Caco-2 (cell line): ENCODE results near the gene IL2RG. TPM values are rescaled to one million over a fixed set of nuclear protein-coding genes. Genes with fewer than 3 reads are reported as not detected.

Experiments
- Bru-seq: library from RNA; stranded (reverse); fragments of 400-500 nt; gene quantifications from one replicate; lab custom pipeline; 2021; lab: Mats Ljungman, UMichigan
- BruChase-seq, 2 experiments: library from RNA; stranded (reverse); fragments of 400-500 nt; gene quantifications; one replicate each; lab custom pipeline; 2021; lab: Mats Ljungman, UMichigan
- BruUV-seq: library from RNA; stranded (reverse); fragments of 400-500 nt; replicated peaks from 2 replicates; lab custom pipeline; 2021; lab: Mats Ljungman, UMichigan
- CTCF ChIA-PET: fragments of 300-600 bp; sonication (Branson Sonifier 250); formaldehyde crosslinking; loops from one replicate; lab custom pipeline; 2022; ENCODE audit warnings: antibody characterized with exemption; lab: Charles Lee
- POLR2A ChIA-PET: fragments of 300-600 bp; sonication (Branson Sonifier 250); formaldehyde crosslinking; loops from one replicate; lab custom pipeline; 2022; ENCODE audit warnings: antibody characterized with exemption; lab: Charles Lee
- DNase-seq, 2 experiments: peaks; one replicate each; pipeline versions ENCODE4 v3.0.0 to v3.0.0-alpha.2; 2020 to 2022
- H3K27me3 ChIP-seq: replicated peaks from 2 replicates; pipeline ENCODE4 v1.6.0; 2011; ENCODE audit warnings: low read length; ENCODE audit not compliant: control insufficient read depth, insufficient read depth
- H3K36me3 ChIP-seq: 2 replicates; pipeline ENCODE4 v1.5.1; 2011; ENCODE audit warnings: low read length; ENCODE audit not compliant: control insufficient read depth, insufficient read depth
- H3K4me1 ChIP-seq: fragments of 250-450 bp; sonication (Bioruptor Pico); 2 replicates; pipeline ENCODE4 v1.5.1; 2020; ENCODE audit warnings: mild to moderate bottlenecking
- H3K4me3 ChIP-seq: 2 replicates; pipeline ENCODE4 v1.5.1; 2011; ENCODE audit warnings: low read depth, mild to moderate bottlenecking, control low read depth, low read length
- H3K9me3 ChIP-seq: fragments of 250-450 bp; sonication (Bioruptor Pico); 2 replicates; pipeline ENCODE4 v1.5.1; 2020; ENCODE audit warnings: mild to moderate bottlenecking, moderate library complexity
- H3K27ac Mint-ChIP-seq: one replicate; pipeline ENCODE4 v1.8.0; 2022; ENCODE audit warnings: mixed read lengths; ENCODE audit not compliant: unreplicated experiment
- H3K27me3 Mint-ChIP-seq: one replicate; pipeline ENCODE4 v1.8.0; 2022; ENCODE audit warnings: mixed read lengths; ENCODE audit not compliant: insufficient read depth, unreplicated experiment
- H3K36me3 Mint-ChIP-seq: one replicate; pipeline ENCODE4 v1.8.0; 2022; ENCODE audit warnings: mild to moderate bottlenecking, mixed read lengths; ENCODE audit not compliant: insufficient read depth, unreplicated experiment
- H3K4me1 Mint-ChIP-seq: one replicate; pipeline ENCODE4 v1.8.0; 2022; ENCODE audit warnings: low read depth, mixed read lengths; ENCODE audit not compliant: unreplicated experiment
- H3K4me3 Mint-ChIP-seq: one replicate; pipeline ENCODE4 v1.8.0; 2022; ENCODE audit warnings: mild to moderate bottlenecking, moderate library complexity, mixed read lengths; ENCODE audit not compliant: unreplicated experiment
- H3K9me3 Mint-ChIP-seq: one replicate; pipeline ENCODE4 v1.8.0; 2022; ENCODE audit warnings: mixed read lengths; ENCODE audit not compliant: unreplicated experiment
- CTCF ChIP-seq, 2 experiments: fragments of 200-600 bp in 1 of 2; IDR thresholded peaks; 1 replicate in 1 of 2; 2 replicates in 1 of 2; pipeline versions ENCODE4 v1.5.1 to v1.8.0; 2011 to 2022; ENCODE audit warnings: antibody characterized with exemption in 1 of 2, control low read depth in 1 of 2, inconsistent platforms in 1 of 2, low read depth in 1 of 2, low read length in 1 of 2, mild to moderate bottlenecking in 1 of 2, moderate library complexity in 1 of 2; ENCODE audit not compliant: insufficient read depth in 1 of 2, severe bottlenecking in 1 of 2, unreplicated experiment in 1 of 2
- intact Hi-C: fragments of 100-400 bp; cut with micrococcal nuclease; formaldehyde crosslinking; loops from one replicate; pipeline ENCODE4 v1.10.0; 2022; ENCODE audit not compliant: unreplicated experiment
- long read RNA-seq: library from polyadenylated mRNA; stranded (forward); transcript quantifications from one replicate; pipeline ENCODE4 v2.0.0, GENCODE V29; 2022
- total RNA-seq: library from RNA; stranded (reverse); gene quantifications from 2 replicates; pipeline ENCODE4 v1.2.3, GENCODE V29; 2022

The IL2RG gene
- total RNA-seq: 5.1 and 9.6 TPM in 2 replicates
- percentile 55 among the genes with signal in this experiment for Bru-seq, nascent RNA
- BruChase-seq, experiment 1, labeled RNA remaining after a 2-hour chase: percentile 62 among the genes with signal in this experiment
- percentile 63 among the genes with signal in this experiment for BruChase-seq, experiment 2, labeled RNA remaining after a 6-hour chase
- long read RNA-seq, transcript IL2RG-203 (8 exons, 1,534 nt): major isoform, 18 of 19 reads
- long read RNA-seq, partial matches to known transcripts: 0 of 19 reads
- long read RNA-seq, other reads (novel, unspliced or antisense): 0 of 19 reads

- peak; percentile 19 to 45 for DNase-seq
- intact Hi-C loops: no loop called here
- peak within 1 kb of the TSS; percentile 18; the same call in 1 of the 2 replicates for H3K4me3 ChIP-seq
- TSS peak; percentile 67 for BruUV-seq
- peaks cover 6% of the 10 kb centered on the region for H3K36me3 Mint-ChIP-seq
- H3K4me1 ChIP-seq: peaks cover 2% of the 10 kb centered on the region; the same call in 1 of the 2 replicates
- H3K27ac Mint-ChIP-seq: peak within 1 kb of the TSS; percentile 71
- no peaks in the 10 kb centered on the region for H3K27me3 Mint-ChIP-seq
- no peaks in the 10 kb centered on the region for H3K9me3 ChIP-seq
- H3K4me1 Mint-ChIP-seq: peaks cover 19% of the 10 kb centered on the region
- no peaks in the 10 kb centered on the region for H3K9me3 Mint-ChIP-seq
- CTCF ChIA-PET: interaction anchor here (0.8 kb wide), 1 partner anchor 9 kb away, joined by 3 read pairs; no protein-coding TSS in a partner anchor
- no peak for TF ChIP-seq CTCF (IDR thresholded peaks at IDR 0.05; ENCODE audit: insufficient read depth in 1 of 2, low read depth in 1 of 2, low read length in 1 of 2, severe bottlenecking in 1 of 2, unreplicated experiment in 1 of 2)
- H3K27me3 ChIP-seq: no peaks in the 10 kb centered on the region
- H3K36me3 ChIP-seq: no peaks in the 10 kb centered on the region
- peak within 1 kb of the TSS; percentile 38 for H3K4me3 Mint-ChIP-seq
- POLR2A ChIA-PET: interaction anchor here (0.9 kb wide), 1 partner anchor 28 kb away, joined by 3 read pairs; no protein-coding TSS in a partner anchor
Measured at GRCh38 chrX:71111141-71111843, at the start of gene IL2RG. IL2RG (minus strand) TSS chrX:71111577; CDS start chrX:71111539, 38 bp downstream.

GRCh38 chrX:71160475-71160874 lies 49.1 kb upstream of the IL2RG start:
- Histone ChIP-seq H3K27me3 (no peaks in the 10 kb centered on the region), H3K4me1 (no peaks in the 10 kb centered on the region), H3K36me3 (no peaks in the 10 kb centered on the region), H3K9me3 (no peaks in the 10 kb centered on the region), H3K4me3 (no peak overlapping the region)
- intact Hi-C loops: no loop called here
- no TSS peak for BruUV-seq
- POLR2A ChIA-PET: no interaction called here
- DNase-seq: no peak
- H3K4me3 Mint-ChIP-seq: no peak overlapping the region
- no peaks in the 10 kb centered on the region for H3K36me3 Mint-ChIP-seq
- H3K4me1 Mint-ChIP-seq: peaks cover 5% of the 10 kb centered on the region
- no peaks in the 10 kb centered on the region for H3K9me3 Mint-ChIP-seq
- CTCF ChIA-PET: no interaction called here
- H3K27ac Mint-ChIP-seq: no peak overlapping the region
- no peaks in the 10 kb centered on the region for H3K27me3 Mint-ChIP-seq
- TF ChIP-seq CTCF (IDR thresholded peaks at IDR 0.05; ENCODE audit: insufficient read depth in 1 of 2, low read depth in 1 of 2, low read length in 1 of 2, severe bottlenecking in 1 of 2, unreplicated experiment in 1 of 2): no peak

GRCh38 chrX:71159335-71159734 lies 48.0 kb upstream of the IL2RG start:
- Mint-ChIP-seq H3K27me3 (no peaks in the 10 kb centered on the region), H3K9me3 (no peaks in the 10 kb centered on the region), H3K27ac (no peak overlapping the region), H3K4me3 (no peak overlapping the region), H3K4me1 (peaks cover 6% of the 10 kb centered on the region), H3K36me3 (no peaks in the 10 kb centered on the region)
- Histone ChIP-seq H3K4me3 (no peak overlapping the region), H3K36me3 (no peaks in the 10 kb centered on the region), H3K4me1 (no peaks in the 10 kb centered on the region), H3K27me3 (no peaks in the 10 kb centered on the region), H3K9me3 (no peaks in the 10 kb centered on the region)
- BruUV-seq: no TSS peak
- TF ChIP-seq CTCF (IDR thresholded peaks at IDR 0.05; ENCODE audit: insufficient read depth in 1 of 2, low read depth in 1 of 2, low read length in 1 of 2, severe bottlenecking in 1 of 2, unreplicated experiment in 1 of 2): no peak
- ChIA-PET CTCF (interaction anchor here (0.6 kb wide), 2 partner anchors 18 to 124 kb away, joined by 4 read pairs; partner anchors contain the start of gene NONO), POLR2A (no interaction called here)
- DNase-seq: no peak
- intact Hi-C loops: no loop called here
